PFSK-1 (cell line): ENCODE measurements around the gene MINK1.
A peak's percentile ranks its signal among the peaks of the same experiment; 100 is the strongest.

Experiments used
- FOXP2 ChIP-seq: optimal IDR thresholded peaks from 2 replicates; pipeline ENCODE3; 2011; ENCODE audit warnings: borderline replicate concordance, control low read depth, inconsistent platforms; ENCODE audit not compliant: insufficient read depth; ENCODE audit errors: extremely low read length, extremely low read depth
- POLR2AphosphoS5 ChIP-seq: IDR thresholded peaks from 2 replicates; pipeline ENCODE4 v1.6.1; 2012; ENCODE audit warnings: low read depth, mild to moderate bottlenecking, control low read depth, low read length, moderate library complexity
- SIN3A ChIP-seq: IDR thresholded peaks from 2 replicates; pipeline ENCODE4 v1.6.1; 2012; ENCODE audit warnings: mild to moderate bottlenecking, low read length, moderate library complexity, borderline replicate concordance; ENCODE audit not compliant: insufficient read depth
- TAF1 ChIP-seq: IDR thresholded peaks from 2 replicates; pipeline ENCODE4 v1.6.1; 2012; ENCODE audit warnings: low read length, control low read depth, borderline replicate concordance; ENCODE audit not compliant: insufficient read depth
- TF ChIP-seq, protein P1 (sequence below), 2 experiments: IDR thresholded peaks; 2 replicates each; pipeline versions ENCODE4 v1.6.1 to v1.8.0; 2011 to 2012; ENCODE audit warnings: low read depth in 2 of 2, low read length in 2 of 2, control low read depth in 1 of 2, inconsistent platforms in 1 of 2, mild to moderate bottlenecking in 1 of 2, moderate library complexity in 1 of 2; ENCODE audit not compliant: insufficient read depth in 1 of 2

- TF ChIP-seq TAF1, result no peak
- peak; percentile 61 for TF ChIP-seq POLR2AphosphoS5
- TF ChIP-seq SIN3A, result no peak
- no peak for TF ChIP-seq FOXP2
- TF ChIP-seq, protein P1, sequence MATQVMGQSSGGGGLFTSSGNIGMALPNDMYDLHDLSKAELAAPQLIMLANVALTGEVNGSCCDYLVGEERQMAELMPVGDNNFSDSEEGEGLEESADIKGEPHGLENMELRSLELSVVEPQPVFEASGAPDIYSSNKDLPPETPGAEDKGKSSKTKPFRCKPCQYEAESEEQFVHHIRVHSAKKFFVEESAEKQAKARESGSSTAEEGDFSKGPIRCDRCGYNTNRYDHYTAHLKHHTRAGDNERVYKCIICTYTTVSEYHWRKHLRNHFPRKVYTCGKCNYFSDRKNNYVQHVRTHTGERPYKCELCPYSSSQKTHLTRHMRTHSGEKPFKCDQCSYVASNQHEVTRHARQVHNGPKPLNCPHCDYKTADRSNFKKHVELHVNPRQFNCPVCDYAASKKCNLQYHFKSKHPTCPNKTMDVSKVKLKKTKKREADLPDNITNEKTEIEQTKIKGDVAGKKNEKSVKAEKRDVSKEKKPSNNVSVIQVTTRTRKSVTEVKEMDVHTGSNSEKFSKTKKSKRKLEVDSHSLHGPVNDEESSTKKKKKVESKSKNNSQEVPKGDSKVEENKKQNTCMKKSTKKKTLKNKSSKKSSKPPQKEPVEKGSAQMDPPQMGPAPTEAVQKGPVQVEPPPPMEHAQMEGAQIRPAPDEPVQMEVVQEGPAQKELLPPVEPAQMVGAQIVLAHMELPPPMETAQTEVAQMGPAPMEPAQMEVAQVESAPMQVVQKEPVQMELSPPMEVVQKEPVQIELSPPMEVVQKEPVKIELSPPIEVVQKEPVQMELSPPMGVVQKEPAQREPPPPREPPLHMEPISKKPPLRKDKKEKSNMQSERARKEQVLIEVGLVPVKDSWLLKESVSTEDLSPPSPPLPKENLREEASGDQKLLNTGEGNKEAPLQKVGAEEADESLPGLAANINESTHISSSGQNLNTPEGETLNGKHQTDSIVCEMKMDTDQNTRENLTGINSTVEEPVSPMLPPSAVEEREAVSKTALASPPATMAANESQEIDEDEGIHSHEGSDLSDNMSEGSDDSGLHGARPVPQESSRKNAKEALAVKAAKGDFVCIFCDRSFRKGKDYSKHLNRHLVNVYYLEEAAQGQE (IDR thresholded peaks at IDR 0.05; ENCODE audit: insufficient read depth in 1 of 2, low read depth in 2 of 2, low read length in 2 of 2), result no peak
Measured at GRCh38 chr17:4944163-4944553, 111.0 kb downstream of the MINK1 start.
